ENCODE measurements around the gene SOCS2. TPM values are rescaled to one million over a fixed set of nuclear protein-coding genes. Genes with fewer than 3 reads are reported as not detected.

Gene SOCS2
- 18.4 and 18.5 TPM in 2 replicates for total RNA-seq

GRCh38 chr12:93571925-93572711 lies at the start of gene SOCS2:
Gene SOCS2, plus strand, starts transcription at chr12:93572675. Its CDS starts 223 bp downstream, at chr12:93572898.

Other genes with a start within 250 kb of the SOCS2 start
- 57.1 and 73.5 TPM in 2 replicates for gene NUDT4, start 194.8 kb upstream of the SOCS2 start, total RNA-seq
- 50.2 and 65.6 TPM in 2 replicates for gene UBE2N, start 130.7 kb upstream of the SOCS2 start, total RNA-seq
- 67.7 and 119 TPM in 2 replicates for gene MRPL42, start 105.2 kb upstream of the SOCS2 start, total RNA-seq
- 14.7 and 15.4 TPM in 2 replicates for gene CRADD, start 104.7 kb downstream of the SOCS2 start, total RNA-seq